Femur (tissue), 1 donor: Measurements from ENCODE around the gene LGALS14.
"Not testable (repeated sequence)": the region's sequence is repeated elsewhere in the genome, so short reads cannot be mapped to it uniquely, and the experiment has no call there.

Experiments
- DNase-seq: peaks from one replicate; pipeline ENCODE4 v3.0.0-alpha.2; 2017

The LGALS14 gene

DNA sequence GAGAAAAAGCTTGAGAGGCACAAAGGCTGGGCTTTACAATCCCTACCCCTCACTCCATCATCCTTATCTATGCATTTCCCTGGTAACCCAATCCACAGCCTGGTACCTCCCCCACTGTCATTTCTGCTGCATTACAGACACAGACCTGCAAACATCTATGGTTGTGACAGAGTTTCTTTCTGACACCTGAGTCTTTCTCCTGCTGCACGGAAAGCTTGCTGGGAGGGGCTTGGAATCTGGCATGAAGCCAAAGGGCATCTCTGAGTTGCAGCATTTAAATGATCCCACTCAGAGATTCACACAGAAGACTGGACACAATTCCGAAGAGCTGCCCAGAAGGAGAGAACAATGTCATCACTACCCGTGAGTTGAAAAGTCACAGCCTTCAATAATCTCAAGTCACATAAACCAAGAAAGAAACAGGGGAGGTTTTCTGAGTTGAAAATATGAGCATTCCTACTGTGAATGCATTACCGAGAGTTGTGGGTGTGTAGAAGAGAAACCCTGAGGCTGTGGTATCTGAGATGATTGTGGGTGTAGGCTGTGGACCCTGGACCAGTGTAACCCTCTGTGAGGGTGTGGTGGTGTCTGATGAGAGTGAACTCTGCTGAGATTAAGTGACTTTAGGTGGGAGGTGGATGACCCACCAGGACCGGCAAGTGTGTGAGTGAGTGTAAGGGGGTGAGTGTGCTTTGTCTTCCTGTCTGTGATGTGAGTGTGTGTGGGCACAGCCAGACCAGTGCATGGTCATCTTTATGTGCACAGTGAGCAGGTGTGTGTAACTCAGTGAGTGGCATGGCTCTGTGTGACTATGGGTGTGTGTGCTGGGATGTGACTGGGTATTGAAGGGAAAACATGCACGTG lies at the start of gene LGALS14:
TSS of gene LGALS14 (plus strand) at position 301 of the 864 bp plus-strand sequence. CDS start at position 349, 48 bp downstream.
- no peak for DNase-seq

DNA sequence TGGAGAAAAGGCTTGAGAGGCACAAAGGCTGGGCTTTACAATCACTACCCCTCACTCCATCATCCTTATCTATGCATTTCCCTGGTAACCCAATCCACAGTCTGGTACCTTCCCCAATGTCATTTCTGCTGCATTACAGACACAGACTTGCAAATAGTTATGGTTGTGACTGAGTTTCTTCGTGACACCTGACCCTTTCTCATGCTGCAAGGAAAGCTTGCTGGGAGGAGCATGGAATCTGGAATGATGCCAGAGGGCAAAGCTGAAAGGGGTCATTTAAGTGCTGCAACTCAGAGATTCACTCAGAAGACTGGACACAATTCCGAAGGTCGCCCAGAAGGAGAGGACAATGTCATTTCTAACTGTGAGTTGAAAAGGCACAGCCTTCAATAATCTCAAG lies 48.7 kb upstream of the LGALS14 start, which contains the start of gene LGALS16:
TSS of gene LGALS16 (plus strand) at position 301 of the 400 bp plus-strand sequence. CDS start at position 350, 49 bp downstream.
- DNase-seq, result no peak

GRCh38 chr19:39659791-39660190 lies 44.5 kb upstream of the LGALS14 start:
- DNase-seq, result no peak

- DNase-seq, result no peak
Observed at GRCh38 chr19:39660661-39661060, 43.6 kb upstream of the LGALS14 start.

DNA sequence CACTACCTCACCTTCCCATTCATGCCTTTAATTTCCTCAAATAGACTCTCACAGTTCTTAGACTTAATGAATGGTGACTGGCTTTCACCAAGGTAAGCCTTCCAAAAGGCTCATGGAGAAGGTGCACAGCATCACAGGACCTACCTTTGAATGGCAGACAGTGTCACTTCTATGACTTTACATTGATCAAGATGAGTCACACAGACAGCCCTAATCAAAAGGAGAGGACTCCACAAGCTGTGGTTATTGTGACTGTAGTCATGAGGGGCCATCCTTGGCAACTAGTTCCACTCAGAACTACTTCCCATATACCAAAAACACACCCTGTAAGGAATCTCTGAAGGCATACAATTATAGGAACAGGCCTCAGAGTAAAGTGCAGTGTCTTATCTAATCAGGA lies 42.7 kb upstream of the LGALS14 start:
- DNase-seq, result no peak

DNA sequence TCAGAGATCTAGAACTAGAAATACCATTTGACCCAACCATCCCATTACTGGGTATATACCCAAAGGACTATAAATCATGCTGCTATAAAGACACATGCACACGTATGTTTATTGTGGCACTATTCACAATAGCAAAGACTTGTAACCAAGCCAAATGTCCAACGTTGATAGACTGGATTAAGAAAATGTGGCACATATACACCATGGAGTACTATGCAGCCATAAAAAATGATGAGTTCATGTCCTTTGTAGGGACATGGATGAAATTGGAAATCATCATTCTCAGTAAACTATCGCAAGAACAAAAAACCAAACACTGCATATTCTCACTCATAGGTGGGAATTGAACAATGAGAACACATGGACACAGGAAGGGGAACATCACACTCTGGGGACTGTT lies 34.4 kb upstream of the LGALS14 start:
- not testable (repeated sequence) for DNase-seq

DNA sequence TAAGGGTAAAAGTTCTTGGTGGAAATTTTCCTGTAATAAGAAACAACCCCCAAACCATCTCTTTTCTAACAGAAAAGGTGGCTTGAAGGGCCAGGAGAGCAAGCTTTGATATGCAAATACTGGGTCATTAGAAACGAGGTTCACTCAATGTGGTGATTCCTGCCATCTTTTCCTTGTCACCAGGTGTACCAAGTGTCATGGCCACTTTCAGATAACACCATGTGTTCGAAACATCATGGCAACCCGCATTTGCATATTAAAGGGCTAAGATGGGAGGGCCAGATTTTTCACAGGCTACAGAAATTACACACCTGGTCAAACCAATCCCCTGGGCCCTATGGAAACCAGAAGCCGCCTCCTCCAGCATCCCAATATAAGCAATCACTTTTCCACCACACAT lies 33.3 kb upstream of the LGALS14 start:
- DNase-seq, result no peak

DNA sequence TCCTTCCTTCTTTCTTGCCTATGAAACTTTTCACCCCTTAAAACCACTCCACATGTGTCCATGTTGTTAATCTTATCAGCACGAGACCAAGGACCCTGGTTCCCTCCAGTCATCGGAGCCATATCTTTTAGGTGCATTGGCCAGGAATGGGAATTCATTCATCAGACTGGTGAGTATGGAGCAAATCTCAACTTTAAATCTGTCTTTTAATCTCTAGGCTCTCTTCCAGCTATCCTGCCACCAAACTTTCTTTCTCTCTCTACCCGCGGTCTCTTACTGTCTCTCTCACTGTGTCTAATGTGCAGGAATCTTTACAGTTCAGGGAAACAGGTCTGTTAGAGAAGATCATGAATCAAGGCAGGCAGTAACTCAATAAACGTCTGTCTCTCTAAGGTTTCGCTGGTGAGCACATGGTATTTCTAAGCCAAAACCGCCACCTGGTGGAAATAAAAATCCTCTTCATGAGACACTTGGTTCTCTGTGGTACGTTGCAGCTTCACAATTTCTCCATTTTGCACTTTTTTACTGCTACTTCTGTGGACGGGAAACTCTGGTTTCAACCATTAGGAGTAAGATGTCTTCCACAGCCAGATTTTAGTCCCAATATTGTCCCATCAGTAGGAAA lies 32.4 kb upstream of the LGALS14 start:
- DNase-seq, result no peak

DNA sequence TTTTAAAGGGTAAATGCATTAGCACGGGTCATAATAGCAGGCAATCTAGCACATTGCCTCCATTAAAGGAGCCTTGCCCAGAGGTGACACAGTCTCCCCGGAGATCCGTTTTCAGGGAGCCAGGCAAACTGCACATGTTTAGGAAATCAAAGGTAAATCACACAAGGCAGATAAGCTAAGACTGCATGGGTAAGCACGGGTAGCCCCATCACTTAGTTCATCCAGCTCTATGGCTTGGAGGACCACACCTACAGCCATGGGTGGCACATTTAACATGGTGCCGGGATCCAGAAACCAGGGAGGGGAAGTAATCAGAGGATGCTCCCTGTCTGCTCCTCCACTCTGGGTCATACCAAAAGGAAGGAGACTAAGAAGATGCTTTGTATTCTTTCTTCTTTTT lies 31.8 kb upstream of the LGALS14 start:
- DNase-seq, result no peak

- not testable (repeated sequence) for DNase-seq
Observed at GRCh38 chr19:39673862-39674261, 30.4 kb upstream of the LGALS14 start.

DNA sequence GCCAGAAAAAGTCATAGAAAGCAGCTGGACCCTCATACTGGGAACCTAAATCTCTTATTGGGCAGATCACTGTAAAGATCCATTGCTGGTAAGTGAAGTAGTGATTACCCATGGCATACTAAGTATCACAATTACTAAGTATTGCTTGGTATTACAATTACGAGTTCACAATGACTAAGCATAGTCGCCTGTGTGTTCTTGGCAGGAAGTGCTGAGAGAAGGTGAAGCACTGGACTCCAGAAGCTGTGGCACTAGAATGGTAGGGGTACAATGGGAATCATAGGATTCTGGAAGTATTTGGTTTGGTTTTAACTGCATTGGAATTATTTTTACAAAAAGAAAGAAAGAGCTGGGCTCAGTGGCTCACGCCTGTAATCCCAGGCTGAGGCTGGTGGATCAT lies 28.3 kb upstream of the LGALS14 start:
- DNase-seq, result no peak

- no peak for DNase-seq
Observed at GRCh38 chr19:39677961-39678889, 26.1 kb upstream of the LGALS14 start.

DNA sequence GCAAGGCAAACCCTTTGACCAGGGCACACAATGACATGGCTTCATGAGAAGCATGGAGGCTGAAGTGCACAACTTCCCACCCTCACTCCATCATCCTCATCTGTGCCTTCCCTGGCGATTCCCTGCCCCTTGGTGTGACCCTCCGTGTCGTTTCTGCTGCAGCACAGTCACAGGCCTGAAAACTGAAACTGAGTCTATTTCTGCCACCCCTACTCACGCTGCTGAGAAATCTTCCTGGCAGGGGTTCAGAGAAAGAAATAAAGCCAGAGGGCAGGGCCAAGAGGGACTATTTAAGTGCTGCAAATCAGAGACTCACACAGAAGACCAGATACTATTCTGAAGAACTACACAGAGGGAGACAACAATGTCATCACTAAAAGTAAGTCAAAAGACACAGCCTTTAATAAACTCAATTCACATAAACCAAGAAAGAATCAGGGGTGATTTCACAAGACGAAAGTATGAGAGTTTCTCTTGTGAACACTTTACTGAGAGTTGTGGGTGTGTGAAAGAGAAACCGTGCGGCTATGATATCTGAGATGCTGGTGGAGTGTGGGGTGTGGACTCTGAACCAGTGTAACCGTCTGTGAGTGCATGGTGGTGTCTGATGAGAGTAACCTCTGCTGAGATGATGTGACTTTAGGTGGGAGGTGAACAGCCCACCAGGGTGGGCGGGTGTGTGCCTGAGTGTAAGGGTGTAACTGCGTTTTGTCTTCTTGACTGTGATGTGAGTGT lies 25.1 kb upstream of the LGALS14 start:
- DNase-seq, result no peak

DNA sequence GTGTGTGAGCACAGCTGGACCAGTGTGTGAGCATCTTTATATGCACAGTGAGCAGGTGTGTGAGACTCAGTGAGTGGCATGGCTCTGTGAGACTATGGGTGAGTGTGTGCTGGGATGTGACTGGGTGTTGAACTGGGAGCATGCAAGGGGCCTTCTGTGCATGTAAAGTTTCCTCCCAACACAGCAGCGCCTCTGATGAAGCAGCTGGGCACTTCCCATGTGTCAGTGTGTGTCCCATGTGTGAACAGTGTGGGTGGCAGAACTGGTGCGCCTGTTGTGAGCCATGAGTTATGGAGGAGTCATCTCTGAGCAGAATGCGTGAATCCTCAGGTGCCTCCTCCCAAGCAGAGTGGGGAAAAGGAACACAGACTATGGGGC lies 24.5 kb upstream of the LGALS14 start:
- no peak for DNase-seq

- no peak for DNase-seq
Observed at GRCh38 chr19:39680593-39680992, 23.7 kb upstream of the LGALS14 start.

DNA sequence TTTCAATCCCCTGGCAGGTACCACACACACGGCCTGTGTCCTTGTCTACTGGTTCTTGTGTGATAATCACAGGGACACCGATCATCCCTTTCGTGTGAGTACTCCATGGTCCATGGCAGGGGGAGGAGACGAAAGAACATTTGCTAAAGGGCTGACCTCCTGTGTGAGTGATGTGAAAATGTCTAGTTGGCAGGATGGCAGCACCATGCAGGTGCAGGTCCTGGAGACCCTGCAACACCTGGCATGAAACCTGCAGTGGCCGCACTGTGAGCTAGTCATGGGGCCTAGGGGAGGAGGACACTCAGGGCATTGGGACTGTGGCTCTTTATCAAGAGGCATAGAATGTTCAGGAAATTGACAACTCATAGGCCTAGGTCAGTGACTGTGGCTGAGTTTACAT lies 22.9 kb upstream of the LGALS14 start:
- no peak for DNase-seq

GRCh38 chr19:39684267-39684666 lies 20.0 kb upstream of the LGALS14 start:
- no peak for DNase-seq

- DNase-seq, result no peak
Observed at GRCh38 chr19:39686739-39687138, 17.5 kb upstream of the LGALS14 start.

- not testable (repeated sequence) for DNase-seq
Observed at GRCh38 chr19:39688637-39689036, 15.6 kb upstream of the LGALS14 start.

GRCh38 chr19:39692166-39692565 lies 12.1 kb upstream of the LGALS14 start:
- DNase-seq, result no peak

DNA sequence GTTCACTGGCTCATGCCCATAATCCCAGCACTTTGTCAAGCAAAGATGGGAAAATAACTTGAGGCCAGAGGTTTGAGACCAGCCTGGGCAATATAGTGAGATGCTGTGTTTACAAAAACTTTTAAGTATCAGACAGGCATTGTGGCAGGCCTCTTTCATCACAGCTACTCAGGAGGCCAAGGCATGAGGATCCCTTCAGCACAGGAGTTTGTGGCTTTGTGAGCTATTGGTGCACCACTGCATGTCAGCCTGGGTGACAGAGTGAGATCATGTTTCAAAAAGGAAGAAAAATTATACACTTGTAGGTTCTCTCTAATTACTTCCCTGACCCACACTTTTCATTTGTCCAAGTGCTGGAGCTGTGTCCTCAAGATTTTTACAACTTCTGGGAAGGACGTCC lies 11.5 kb upstream of the LGALS14 start:
- DNase-seq, result no peak

DNA sequence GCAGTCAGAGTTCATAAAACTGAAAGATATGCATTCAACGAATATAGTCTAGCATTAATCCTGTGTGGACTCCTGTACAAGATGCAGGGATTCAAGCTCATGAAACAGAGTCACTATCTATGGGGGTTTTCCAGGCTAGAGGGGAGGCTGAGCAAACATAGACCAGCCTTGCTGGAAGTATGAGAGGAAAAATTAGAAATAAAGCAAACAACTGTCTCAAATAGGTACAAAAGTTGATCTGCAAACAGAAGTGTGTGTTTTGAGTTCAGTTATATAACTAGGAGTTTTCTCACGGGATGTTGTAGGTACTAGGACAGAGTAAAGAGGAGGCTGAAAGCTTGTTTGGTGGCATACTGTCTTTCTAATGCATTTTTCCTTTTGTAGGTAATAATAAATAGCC lies 8.5 kb upstream of the LGALS14 start:
- DNase-seq, result no peak
